ENCODE results near the gene SLC19A1.
"Not testable (repeated sequence)": the region's sequence is repeated elsewhere in the genome, so short reads cannot be mapped to it uniquely, and the experiment has no call there.

Gene SLC19A1

GRCh38 chr21:45576838-45577737 lies 34.8 kb upstream of the SLC19A1 start:
- DNase-seq, result no peak

- no peak for DNase-seq
Observed at GRCh38 chr21:45575993-45576837, 34.0 kb upstream of the SLC19A1 start.

GRCh38 chr21:45575304-45575992 lies 33.2 kb upstream of the SLC19A1 start:
- DNase-seq, result no peak

- no peak for DNase-seq
Observed at GRCh38 chr21:45574691-45575090, 32.5 kb upstream of the SLC19A1 start.

- no peak for DNase-seq
Observed at GRCh38 chr21:45574081-45574501, 31.9 kb upstream of the SLC19A1 start.

- no peak for DNase-seq
Observed at GRCh38 chr21:45573452-45574035, 31.3 kb upstream of the SLC19A1 start.

- DNase-seq, result no peak
Observed at GRCh38 chr21:45572783-45573451, 30.7 kb upstream of the SLC19A1 start.

- DNase-seq, result no peak
Observed at GRCh38 chr21:45572231-45572630, 30.0 kb upstream of the SLC19A1 start.

DNA sequence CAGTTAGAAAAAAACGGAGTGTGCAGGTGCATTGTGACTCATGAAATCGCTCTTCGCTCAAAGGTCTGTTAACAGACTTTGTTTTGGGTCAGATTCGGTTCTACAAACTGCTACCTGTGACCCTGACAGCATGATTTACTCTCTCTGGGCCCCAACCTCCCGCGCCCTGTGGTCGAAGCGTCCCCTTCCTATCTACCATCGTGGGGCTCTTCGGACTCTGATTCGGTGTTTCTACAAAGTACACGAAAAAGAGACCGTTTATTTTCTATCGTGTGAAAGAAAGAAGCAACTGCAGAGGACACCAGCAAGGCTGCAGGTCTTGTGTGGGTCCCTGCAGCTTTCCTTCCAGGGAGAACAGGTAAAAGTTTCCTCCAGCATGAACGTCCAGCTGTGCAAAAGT lies 29.4 kb upstream of the SLC19A1 start:
- no peak for DNase-seq

GRCh38 chr21:45570826-45571601 lies 28.8 kb upstream of the SLC19A1 start:
- no peak for DNase-seq

- DNase-seq, result no peak
Observed at GRCh38 chr21:45570071-45570470, 27.8 kb upstream of the SLC19A1 start.

- DNase-seq, result no peak
Observed at GRCh38 chr21:45568383-45568782, 26.1 kb upstream of the SLC19A1 start.

DNA sequence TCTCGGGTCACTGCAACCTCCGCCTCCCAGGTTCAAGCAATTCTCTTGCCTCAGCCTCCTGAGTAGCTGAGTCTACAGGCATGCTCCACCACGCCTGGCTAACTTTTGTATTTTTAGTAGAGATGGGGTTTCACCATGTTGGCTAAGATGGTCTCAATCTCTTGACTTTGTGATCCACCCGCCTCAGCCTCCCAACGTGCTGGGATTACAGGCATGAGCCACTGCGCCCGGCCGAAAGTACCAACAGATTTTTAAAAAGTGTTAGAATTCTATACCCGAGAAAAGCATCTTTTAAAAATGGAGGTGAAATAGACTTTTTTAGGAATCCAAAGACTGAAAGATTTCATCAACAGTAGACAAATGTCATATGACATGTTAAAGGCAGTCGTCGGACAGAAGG lies 21.9 kb upstream of the SLC19A1 start:
- not testable (repeated sequence) for DNase-seq

GRCh38 chr21:45562965-45563364 lies 20.7 kb upstream of the SLC19A1 start:
- no peak for DNase-seq

DNA sequence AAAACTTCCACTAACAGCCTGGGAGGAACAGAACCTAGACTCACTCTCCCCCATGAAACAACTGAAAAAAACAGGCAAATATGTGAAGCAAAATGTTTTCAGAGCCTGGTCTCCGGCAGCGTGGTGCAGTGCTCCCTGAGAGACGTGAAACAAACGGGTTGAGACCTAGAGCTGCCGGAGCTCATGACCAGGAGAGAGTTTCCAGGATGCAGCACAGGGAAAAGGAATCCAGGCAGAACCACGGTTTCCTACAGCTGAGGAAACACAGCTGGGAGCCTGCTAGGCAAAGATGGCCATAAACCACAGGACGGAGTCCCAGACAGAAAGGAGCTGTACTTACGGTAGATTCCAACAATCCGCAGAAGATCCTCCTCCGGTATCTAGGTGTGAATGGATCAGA lies 20.2 kb upstream of the SLC19A1 start:
- no peak for DNase-seq

DNA sequence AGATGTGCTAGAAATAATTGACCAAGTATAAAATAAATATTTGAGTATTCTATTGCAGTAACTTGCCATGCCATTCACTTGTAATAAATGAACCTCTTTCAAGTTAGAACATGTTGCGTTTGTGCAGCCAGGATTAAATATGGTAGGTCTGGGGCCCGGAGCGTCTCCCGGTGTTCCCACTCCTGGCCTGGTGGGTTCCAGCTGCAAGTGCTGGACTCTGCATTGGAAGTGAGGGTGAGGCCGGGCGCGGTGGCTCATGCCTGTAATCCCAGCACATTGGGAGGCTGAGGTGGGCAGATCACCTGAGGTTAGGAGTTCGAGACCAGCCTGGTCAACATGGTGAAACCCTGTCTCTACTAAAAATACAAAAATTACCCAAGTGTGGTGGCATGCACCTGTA lies 19.0 kb upstream of the SLC19A1 start:
- not testable (repeated sequence) for DNase-seq

GRCh38 chr21:45560106-45561021 lies 18.1 kb upstream of the SLC19A1 start:
- DNase-seq, result no peak

- no peak for DNase-seq
Observed at GRCh38 chr21:45559216-45560105, 17.2 kb upstream of the SLC19A1 start.

- DNase-seq, result no peak
Observed at GRCh38 chr21:45558044-45558721, 15.9 kb upstream of the SLC19A1 start.
